GM12801 (cell line): ENCODE data around the gene SIK2.

Experiments used
- CTCF ChIP-seq: IDR thresholded peaks from one replicate; pipeline ENCODE4 v1.5.1; 2011; ENCODE audit warnings: control low read depth; ENCODE audit not compliant: insufficient read length; ENCODE audit errors: extremely low read depth

SIK2 gene

DNA sequence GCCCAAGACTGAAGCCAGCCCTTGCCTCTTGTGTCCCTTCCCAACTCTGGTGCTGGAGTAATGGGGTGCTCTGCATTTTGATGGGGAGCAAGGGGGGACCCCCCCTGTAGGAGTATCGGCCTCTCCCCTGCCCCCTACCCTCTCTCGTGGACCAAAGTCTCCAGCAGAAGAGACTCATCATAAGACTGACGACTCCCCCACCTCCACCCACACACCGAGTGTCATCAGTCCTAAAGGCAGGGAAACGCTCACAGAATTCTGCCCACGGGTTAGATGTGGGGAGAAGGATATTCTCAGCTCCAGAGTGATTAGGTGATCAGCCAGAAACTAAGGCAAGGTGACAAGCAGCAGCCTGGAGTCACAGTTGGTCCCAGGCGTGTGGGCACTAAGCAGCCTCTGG is 125.2 kb downstream of the SIK2 start:
- TF ChIP-seq CTCF, result no peak

GRCh38 chr11:111729071-111729830 is 127.0 kb downstream of the SIK2 start:
- no peak for TF ChIP-seq CTCF

- TF ChIP-seq CTCF, result no peak
These were observed 127.6 kb downstream of the SIK2 start for GRCh38 chr11:111729831-111730311.

DNA sequence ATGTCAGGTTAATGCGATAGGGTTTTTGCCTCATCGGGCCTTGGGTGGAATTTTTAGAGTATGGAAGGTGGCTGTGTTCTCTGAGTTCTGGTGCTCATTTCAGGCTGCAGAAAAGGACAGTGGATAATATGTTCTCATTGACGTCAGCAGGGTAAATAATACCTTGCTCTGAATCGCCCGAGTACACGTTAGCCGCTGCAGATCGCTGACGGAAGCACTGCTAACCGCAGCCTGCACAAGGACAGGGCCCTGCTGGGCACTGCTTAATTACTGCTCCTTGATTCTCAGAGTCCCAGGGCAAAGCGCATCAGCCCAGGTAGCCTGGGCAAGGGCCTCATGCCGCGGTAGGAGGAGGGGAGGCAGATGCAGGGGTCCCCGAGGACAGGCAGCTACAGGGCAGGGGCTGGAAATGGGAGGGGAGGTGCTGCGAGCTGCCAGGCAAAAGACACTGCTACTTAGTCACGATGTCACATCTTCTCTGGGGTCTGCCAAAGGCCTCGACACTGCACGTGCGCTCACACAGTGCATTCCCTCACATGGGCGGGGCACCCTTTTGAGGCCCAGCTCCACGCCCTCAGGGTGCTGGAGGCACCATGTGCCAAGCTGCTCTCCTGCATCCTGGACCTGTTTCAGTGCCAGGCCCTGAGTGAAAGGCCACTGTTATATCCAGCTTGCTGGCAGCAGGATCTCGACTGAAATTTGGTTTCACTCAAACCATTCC is 128.8 kb downstream of the SIK2 start:
- TF ChIP-seq CTCF, result no peak

- no peak for TF ChIP-seq CTCF
These were observed 129.6 kb downstream of the SIK2 start for GRCh38 chr11:111731821-111732220.

- no peak for TF ChIP-seq CTCF
These were observed 130.8 kb downstream of the SIK2 start for GRCh38 chr11:111733016-111733415.

DNA sequence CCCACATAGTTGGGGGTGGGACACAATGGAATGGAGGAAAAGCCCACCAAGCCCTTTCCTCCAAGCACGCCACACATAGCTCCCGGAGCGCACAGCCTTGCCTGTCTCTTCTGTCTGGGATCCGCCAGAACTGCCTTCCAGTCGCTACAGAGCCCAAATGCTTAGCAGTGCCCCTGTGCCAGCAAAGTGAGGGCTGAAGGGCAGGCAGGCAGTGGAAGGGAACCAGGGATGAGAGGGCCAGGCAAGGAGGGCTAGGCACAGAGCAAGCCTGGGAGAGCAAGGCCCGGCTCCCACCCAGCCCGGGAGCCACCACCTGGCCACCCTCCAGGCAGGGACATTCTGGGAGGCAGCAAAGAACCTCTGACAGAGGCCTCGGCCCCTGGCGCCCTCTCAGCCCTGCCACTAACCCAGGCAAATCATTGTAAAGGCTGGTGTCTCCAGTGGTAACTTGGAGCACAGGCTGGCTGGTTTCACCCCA is 131.4 kb downstream of the SIK2 start:
- TF ChIP-seq CTCF, result no peak
